Measurements from ENCODE around the gene DNAJC5. TPM values are rescaled to one million over a fixed set of nuclear protein-coding genes. Genes with fewer than 3 reads are reported as not detected.

DNAJC5 gene
- total RNA-seq, 1 experiment from 2014 or later = 28.5 TPM

DNA sequence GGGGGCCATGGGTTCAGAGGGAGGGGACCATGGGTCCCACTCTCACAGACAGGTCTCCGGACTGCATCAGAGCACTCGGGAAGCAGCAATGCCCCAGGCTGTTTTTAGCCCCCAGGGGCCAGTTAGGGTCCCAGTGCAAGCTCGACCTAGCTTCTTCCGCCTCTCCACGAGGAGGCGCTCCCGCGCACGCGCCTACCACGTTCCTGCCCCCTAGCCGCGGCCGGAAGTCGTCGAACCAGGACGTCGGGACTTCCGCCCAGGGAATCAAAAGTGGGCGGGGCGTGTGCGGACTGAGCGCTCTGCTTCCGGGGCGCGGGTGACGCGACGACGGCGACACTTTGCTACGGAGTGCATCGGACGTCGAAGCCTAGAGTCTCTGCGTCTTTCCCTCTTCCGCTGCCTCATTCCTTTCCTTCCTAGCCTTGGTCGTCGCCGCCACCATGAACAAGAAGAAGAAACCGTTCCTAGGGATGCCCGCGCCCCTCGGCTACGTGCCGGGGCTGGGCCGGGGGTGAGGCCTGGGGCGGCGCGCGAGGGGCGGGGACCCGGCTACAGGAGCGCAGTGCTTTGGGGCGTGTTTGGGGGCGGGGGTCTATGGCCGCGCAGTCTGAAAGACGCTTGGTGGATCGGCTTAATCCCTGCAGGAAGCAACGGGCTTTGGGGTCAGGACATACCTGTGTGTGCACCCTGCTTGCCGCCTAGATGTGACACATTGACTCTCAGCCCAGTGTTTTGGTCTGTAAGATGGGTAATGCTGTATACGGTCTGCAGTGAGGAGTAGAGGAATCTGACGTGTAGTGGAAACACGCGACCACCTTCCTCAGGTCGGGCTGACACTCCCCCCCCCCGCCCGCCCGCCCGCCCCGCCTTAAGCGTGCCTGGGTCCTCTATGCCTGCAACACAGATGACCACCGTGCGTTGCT is 86.1 kb downstream of the DNAJC5 start, which contains the start of gene PRPF6 (continued):
- TF ChIP-seq, protein P1, sequence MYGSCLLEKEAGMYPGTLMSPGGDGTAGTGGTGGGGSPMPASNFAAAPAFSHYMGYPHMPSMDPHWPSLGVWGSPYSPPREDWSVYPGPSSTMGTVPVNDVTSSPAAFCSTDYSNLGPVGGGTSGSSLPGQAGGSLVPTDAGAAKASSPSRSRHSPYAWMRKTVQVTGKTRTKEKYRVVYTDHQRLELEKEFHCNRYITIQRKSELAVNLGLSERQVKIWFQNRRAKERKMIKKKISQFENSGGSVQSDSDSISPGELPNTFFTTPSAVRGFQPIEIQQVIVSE (CRISPR knock-in tag; IDR thresholded peaks at IDR 0.05; ENCODE audit: borderline replicate concordance) = no peak
- TF ChIP-seq JAZF1 (CRISPR knock-in tag; IDR thresholded peaks at IDR 0.05) = no peak
- TF ChIP-seq GTF2I (CRISPR knock-in tag; conservative IDR thresholded peaks at IDR 0.05) = no peak
- no peak for TF ChIP-seq JUN (CRISPR knock-in tag; IDR thresholded peaks at IDR 0.05)
- TF ChIP-seq NFE2L1 (CRISPR knock-in tag; IDR thresholded peaks at IDR 0.05) = peak; percentile 46; the same call in 1 of the 2 replicates
- TF ChIP-seq SP1 (CRISPR knock-in tag; conservative IDR thresholded peaks at IDR 0.05) = peak; percentile 100
- TF ChIP-seq ZNF232 (CRISPR knock-in tag; IDR thresholded peaks at IDR 0.05) = peak; percentile 92
- TF ChIP-seq, protein P2, sequence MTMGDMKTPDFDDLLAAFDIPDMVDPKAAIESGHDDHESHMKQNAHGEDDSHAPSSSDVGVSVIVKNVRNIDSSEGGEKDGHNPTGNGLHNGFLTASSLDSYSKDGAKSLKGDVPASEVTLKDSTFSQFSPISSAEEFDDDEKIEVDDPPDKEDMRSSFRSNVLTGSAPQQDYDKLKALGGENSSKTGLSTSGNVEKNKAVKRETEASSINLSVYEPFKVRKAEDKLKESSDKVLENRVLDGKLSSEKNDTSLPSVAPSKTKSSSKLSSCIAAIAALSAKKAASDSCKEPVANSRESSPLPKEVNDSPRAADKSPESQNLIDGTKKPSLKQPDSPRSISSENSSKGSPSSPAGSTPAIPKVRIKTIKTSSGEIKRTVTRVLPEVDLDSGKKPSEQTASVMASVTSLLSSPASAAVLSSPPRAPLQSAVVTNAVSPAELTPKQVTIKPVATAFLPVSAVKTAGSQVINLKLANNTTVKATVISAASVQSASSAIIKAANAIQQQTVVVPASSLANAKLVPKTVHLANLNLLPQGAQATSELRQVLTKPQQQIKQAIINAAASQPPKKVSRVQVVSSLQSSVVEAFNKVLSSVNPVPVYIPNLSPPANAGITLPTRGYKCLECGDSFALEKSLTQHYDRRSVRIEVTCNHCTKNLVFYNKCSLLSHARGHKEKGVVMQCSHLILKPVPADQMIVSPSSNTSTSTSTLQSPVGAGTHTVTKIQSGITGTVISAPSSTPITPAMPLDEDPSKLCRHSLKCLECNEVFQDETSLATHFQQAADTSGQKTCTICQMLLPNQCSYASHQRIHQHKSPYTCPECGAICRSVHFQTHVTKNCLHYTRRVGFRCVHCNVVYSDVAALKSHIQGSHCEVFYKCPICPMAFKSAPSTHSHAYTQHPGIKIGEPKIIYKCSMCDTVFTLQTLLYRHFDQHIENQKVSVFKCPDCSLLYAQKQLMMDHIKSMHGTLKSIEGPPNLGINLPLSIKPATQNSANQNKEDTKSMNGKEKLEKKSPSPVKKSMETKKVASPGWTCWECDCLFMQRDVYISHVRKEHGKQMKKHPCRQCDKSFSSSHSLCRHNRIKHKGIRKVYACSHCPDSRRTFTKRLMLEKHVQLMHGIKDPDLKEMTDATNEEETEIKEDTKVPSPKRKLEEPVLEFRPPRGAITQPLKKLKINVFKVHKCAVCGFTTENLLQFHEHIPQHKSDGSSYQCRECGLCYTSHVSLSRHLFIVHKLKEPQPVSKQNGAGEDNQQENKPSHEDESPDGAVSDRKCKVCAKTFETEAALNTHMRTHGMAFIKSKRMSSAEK (CRISPR knock-in tag; IDR thresholded peaks at IDR 0.05; ENCODE audit: borderline replicate concordance) = no peak
- TF ChIP-seq ZNF317 (CRISPR knock-in tag; IDR thresholded peaks at IDR 0.05; ENCODE audit: borderline replicate concordance, low read depth) = no peak
- TF ChIP-seq, protein P3, sequence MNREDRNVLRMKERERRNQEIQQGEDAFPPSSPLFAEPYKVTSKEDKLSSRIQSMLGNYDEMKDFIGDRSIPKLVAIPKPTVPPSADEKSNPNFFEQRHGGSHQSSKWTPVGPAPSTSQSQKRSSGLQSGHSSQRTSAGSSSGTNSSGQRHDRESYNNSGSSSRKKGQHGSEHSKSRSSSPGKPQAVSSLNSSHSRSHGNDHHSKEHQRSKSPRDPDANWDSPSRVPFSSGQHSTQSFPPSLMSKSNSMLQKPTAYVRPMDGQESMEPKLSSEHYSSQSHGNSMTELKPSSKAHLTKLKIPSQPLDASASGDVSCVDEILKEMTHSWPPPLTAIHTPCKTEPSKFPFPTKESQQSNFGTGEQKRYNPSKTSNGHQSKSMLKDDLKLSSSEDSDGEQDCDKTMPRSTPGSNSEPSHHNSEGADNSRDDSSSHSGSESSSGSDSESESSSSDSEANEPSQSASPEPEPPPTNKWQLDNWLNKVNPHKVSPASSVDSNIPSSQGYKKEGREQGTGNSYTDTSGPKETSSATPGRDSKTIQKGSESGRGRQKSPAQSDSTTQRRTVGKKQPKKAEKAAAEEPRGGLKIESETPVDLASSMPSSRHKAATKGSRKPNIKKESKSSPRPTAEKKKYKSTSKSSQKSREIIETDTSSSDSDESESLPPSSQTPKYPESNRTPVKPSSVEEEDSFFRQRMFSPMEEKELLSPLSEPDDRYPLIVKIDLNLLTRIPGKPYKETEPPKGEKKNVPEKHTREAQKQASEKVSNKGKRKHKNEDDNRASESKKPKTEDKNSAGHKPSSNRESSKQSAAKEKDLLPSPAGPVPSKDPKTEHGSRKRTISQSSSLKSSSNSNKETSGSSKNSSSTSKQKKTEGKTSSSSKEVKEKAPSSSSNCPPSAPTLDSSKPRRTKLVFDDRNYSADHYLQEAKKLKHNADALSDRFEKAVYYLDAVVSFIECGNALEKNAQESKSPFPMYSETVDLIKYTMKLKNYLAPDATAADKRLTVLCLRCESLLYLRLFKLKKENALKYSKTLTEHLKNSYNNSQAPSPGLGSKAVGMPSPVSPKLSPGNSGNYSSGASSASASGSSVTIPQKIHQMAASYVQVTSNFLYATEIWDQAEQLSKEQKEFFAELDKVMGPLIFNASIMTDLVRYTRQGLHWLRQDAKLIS (CRISPR knock-in tag; IDR thresholded peaks at IDR 0.05; ENCODE audit: borderline replicate concordance) = no peak
- TF ChIP-seq EMX1 (CRISPR knock-in tag; IDR thresholded peaks at IDR 0.05) = no peak
- no peak for TF ChIP-seq RORB (CRISPR knock-in tag; IDR thresholded peaks at IDR 0.05)
- no peak for TF ChIP-seq NR1H2 (CRISPR knock-in tag; IDR thresholded peaks at IDR 0.05)
- TF ChIP-seq NFYB (CRISPR knock-in tag; conservative IDR thresholded peaks at IDR 0.05; ENCODE audit: low read depth) = no peak
- TF ChIP-seq, protein P4, sequence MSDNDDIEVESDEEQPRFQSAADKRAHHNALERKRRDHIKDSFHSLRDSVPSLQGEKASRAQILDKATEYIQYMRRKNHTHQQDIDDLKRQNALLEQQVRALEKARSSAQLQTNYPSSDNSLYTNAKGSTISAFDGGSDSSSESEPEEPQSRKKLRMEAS (CRISPR knock-in tag; IDR thresholded peaks at IDR 0.05) = peak; percentile 96
- TF ChIP-seq, protein P5, sequence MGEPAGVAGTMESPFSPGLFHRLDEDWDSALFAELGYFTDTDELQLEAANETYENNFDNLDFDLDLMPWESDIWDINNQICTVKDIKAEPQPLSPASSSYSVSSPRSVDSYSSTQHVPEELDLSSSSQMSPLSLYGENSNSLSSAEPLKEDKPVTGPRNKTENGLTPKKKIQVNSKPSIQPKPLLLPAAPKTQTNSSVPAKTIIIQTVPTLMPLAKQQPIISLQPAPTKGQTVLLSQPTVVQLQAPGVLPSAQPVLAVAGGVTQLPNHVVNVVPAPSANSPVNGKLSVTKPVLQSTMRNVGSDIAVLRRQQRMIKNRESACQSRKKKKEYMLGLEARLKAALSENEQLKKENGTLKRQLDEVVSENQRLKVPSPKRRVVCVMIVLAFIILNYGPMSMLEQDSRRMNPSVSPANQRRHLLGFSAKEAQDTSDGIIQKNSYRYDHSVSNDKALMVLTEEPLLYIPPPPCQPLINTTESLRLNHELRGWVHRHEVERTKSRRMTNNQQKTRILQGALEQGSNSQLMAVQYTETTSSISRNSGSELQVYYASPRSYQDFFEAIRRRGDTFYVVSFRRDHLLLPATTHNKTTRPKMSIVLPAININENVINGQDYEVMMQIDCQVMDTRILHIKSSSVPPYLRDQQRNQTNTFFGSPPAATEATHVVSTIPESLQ (CRISPR knock-in tag; IDR thresholded peaks at IDR 0.05) = no peak
- TF ChIP-seq, protein P6, sequence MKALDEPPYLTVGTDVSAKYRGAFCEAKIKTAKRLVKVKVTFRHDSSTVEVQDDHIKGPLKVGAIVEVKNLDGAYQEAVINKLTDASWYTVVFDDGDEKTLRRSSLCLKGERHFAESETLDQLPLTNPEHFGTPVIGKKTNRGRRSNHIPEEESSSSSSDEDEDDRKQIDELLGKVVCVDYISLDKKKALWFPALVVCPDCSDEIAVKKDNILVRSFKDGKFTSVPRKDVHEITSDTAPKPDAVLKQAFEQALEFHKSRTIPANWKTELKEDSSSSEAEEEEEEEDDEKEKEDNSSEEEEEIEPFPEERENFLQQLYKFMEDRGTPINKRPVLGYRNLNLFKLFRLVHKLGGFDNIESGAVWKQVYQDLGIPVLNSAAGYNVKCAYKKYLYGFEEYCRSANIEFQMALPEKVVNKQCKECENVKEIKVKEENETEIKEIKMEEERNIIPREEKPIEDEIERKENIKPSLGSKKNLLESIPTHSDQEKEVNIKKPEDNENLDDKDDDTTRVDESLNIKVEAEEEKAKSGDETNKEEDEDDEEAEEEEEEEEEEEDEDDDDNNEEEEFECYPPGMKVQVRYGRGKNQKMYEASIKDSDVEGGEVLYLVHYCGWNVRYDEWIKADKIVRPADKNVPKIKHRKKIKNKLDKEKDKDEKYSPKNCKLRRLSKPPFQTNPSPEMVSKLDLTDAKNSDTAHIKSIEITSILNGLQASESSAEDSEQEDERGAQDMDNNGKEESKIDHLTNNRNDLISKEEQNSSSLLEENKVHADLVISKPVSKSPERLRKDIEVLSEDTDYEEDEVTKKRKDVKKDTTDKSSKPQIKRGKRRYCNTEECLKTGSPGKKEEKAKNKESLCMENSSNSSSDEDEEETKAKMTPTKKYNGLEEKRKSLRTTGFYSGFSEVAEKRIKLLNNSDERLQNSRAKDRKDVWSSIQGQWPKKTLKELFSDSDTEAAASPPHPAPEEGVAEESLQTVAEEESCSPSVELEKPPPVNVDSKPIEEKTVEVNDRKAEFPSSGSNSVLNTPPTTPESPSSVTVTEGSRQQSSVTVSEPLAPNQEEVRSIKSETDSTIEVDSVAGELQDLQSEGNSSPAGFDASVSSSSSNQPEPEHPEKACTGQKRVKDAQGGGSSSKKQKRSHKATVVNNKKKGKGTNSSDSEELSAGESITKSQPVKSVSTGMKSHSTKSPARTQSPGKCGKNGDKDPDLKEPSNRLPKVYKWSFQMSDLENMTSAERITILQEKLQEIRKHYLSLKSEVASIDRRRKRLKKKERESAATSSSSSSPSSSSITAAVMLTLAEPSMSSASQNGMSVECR (CRISPR knock-in tag; IDR thresholded peaks at IDR 0.05; ENCODE audit: borderline replicate concordance) = peak; percentile 86; the same call in 1 of the 2 replicates
- TF ChIP-seq, protein P7, sequence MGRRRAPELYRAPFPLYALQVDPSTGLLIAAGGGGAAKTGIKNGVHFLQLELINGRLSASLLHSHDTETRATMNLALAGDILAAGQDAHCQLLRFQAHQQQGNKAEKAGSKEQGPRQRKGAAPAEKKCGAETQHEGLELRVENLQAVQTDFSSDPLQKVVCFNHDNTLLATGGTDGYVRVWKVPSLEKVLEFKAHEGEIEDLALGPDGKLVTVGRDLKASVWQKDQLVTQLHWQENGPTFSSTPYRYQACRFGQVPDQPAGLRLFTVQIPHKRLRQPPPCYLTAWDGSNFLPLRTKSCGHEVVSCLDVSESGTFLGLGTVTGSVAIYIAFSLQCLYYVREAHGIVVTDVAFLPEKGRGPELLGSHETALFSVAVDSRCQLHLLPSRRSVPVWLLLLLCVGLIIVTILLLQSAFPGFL (CRISPR knock-in tag; IDR thresholded peaks at IDR 0.05; ENCODE audit: borderline replicate concordance) = no peak
- no peak for TF ChIP-seq OVOL2 (CRISPR knock-in tag; IDR thresholded peaks at IDR 0.05; ENCODE audit: borderline replicate concordance)
